HG03066 (cell line): ENCODE results near the gene ZFP64.
A peak's percentile ranks its signal among the peaks of the same experiment; 100 is the strongest.
"Not testable (repeated sequence)": the region's sequence is repeated elsewhere in the genome, so short reads cannot be mapped to it uniquely, and the experiment has no call there.

ENCODE experiments used
- ATAC-seq: cut with Tn5 transposase; IDR thresholded peaks from one replicate; pipeline ENCODE4 v1.9.1; 2021; ENCODE audit warnings: low read depth; ENCODE audit not compliant: unreplicated experiment

ZFP64 gene

DNA sequence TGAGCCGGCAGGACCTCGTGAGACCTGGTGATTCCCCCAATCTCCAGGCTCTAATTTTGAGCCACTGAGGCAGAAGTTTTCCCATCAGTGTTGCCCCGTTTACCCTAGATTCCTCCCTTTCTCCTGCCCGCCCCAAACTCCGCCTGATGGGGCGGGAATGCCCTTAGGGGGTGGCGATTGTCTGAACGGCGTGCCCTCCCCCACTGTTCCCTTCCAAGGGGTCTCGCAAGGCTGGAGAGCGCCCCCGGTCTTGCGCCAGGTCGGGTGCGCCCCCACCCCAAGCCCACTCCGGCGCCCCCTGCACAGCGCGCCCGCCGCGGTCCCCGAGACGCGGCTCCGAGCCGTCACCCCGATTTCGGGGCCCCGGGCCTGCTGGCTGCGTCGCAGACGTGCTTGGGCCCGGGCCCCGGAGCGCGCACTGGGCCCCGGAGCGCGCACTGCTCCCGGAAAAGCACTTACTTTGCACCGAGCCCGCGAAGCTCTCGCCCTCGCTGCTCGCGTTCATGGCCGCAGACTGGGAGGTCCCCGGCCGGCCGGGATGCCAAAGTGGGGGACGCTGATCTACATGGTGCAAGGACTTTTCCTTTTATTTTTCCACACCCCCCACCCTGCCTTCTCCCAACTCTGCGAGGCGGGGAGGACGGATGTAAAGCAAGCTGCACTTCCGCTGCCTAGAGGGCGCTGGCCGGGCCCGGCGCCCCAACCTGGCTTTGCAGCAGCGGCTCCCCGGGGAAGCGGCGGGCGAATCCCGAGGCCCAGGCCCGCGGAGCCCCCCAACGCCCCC, at the start of gene ZFP64:
Gene ZFP64, minus strand, starts transcription at position 648 of the 784 bp plus-strand sequence. Its CDS starts 143 bp downstream, at position 505.
- ATAC-seq, result peak; percentile 65

DNA sequence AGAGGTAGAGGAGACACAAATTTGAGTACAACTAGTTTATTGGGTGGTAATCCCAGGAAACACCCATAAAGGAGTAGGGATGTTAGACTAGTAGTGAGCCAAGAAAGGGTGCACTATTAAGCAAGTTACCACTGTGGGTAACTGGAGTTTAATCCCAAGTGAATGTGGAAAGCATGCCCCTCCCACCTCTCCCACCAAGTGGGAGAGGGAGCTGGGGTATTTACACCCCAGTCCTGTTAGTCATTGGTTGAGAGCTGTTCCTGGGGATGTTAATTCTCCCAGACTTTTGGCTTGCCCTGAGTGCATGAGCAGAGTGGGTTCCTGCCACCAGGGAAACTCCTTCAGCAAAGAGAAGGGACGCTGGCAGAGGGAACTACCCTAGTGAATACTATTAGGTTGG, 49.2 kb upstream of the ZFP64 start:
- ATAC-seq, result no peak

DNA sequence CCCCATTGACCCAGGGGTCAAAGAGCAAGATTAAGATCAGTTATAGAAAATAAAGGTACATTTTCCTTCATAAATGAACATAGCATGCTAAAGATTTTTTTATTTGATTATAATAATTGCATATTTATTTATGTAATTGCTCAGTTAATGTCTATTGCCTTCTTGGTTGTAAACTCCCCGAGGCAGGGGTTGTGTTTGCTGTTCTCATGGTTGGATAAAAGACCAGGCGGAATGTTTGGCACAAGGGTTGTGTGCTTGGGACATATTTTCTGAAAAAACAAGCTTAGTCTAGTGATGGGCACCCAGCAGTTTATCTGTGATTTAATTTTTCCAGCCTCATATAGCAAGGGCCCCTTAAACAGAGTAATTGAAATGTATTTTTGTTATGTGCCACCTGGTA, 47.5 kb upstream of the ZFP64 start:
- no peak for ATAC-seq

DNA sequence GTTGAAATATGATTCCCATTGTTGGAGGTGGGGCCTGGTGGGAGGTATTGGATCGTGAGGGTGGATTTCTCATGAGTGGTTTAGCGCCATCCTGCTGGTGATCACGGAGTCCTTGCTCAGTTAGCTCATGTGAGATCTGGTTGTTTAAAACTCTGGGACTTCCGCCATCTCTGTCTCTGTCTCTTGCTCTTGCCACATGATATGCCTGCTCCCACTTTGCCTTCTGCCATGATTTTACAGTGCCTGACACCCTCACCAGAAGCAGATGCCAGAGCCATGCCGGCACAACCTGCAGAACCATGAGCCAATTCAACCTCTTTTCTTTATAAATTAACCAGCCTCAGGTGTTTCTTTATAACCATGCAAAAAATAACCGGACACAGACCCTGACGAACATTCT, 44.7 kb upstream of the ZFP64 start:
- no peak for ATAC-seq

DNA sequence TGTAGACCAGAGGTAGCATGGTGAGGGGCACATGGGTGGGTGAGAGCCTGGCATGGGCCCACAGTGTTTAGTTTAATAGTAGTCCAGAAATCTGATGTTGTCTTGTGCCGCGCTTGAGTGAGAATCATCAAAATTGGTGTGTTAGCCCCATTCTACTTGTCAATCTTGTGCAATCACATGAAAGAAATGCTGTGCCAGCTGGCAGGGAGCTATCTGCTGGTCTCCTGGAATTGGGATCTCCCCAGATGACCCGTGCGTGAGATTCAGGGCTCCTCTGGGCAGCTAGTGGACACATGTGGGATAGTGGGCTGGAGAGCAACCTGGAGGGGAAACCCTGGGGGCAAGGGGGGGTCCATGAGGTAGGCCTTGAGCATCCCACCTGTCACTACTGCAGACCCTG, 43.5 kb upstream of the ZFP64 start:
- ATAC-seq, result no peak

DNA sequence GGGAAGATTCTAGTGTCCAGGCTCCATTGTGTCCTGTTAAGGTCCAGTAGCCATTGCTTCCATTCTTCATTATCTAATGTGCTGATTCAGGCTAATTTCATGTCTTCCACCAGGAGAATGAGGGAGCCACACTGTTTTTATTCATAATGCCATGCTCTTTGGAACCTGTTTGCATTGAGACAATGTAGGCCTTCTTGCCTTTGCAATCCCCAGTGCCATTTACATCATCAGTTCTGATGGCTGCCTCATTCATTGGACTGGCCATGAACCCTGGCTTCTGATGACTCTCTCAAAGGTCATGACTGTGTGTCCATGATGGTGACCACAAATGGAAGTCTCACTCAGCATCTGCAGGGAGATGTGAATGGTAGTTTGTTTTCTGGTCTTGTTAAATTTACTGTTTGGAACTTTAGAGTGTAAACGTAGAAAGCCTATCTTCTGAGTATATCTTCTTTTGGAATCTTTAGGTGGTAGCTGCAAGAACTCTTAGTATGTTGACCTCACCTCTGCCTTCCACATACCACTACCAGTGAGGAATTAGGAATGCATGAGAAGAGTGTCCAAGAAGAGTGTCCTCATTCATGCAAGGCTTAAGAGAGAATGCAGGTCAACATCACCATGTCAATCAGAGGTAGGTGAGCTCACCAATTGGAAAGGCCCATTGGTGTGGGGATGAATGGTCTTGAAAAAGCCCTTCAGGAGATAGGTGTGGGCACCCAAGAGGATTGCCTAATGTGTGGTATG, 42.9 kb upstream of the ZFP64 start:
- ATAC-seq, result no peak

DNA sequence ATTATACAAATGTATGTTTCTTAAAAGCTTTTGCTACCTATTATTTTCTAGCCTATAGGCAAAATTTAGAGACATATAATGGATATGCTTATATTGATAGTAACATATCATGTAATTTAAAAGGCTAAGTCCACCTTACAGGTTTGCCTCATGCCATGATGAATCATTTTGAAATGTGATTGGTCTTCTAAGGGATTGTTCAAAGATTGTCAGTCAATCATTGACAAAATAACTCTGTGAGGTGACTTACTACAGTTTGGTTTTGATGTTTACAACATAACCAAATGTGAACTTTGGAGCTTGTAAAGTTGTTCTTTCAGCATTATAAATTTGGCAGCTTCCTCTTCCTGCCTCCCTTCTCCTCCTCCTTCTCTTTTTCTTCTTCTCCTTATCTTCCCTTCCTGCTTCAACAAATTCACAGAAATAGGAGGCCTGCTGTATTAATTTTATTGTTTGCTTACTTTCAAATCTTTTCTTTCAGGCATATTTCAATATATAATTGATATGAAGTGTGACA, 39.7 kb upstream of the ZFP64 start:
- ATAC-seq, result no peak

DNA sequence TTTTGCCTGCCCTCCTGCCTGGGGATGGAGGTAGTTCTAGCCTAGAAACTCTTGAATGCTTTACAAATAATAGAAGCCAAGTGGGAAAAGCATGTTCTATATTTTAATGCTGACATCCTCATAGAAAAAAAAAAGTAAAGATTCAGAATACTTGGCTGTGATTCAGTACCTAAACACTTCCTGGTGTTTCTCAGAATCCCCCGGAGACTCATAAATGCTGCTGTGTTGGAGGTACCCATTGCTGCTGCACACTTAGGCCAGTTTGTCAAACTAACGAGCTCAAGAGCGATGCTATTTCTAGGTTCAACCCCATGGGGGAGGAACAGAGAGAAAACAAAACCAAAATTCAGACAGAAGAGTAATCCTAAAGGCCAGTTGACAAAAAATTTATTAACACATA, 38.8 kb upstream of the ZFP64 start:
- no peak for ATAC-seq

DNA sequence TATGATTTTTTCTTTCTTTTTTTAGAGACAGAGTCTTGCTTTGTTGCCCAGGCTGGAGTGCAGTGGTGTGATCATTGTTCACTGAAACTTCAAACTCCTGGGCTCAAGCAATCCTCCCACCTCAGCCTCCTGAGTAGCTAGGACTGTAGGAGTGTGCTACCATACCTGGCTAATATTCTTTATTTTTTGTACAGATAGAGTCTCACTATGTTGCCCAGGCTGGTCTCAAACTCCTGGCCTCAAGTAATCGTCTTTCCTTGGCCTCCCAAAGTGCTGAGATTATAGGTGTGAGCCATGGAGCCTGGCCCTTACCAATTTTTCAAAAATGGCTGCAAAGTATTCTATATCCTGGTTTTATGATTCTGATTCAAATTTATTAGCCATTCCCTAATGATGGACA, 37.8 kb upstream of the ZFP64 start:
- ATAC-seq, result not testable (repeated sequence)

DNA sequence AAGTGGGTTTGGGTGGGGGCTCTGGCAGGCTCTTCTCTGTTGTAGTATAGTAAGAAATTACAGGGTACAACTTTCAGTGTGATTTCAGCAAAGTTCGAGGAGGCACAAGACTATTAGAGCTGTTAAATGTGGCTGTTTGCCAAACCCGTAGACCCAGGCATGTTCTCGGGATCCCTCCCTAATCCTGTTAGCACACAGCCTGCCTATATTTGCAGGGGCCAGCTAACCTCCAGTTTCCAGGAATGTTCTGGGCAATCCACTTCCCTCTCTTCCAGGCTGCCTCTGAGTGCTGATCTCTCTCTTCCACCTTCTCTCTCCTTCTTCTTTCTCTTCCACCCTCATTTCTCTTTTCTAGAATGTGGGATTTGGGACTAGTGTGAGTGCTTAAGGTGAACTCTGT, 34.8 kb upstream of the ZFP64 start:
- no peak for ATAC-seq

DNA sequence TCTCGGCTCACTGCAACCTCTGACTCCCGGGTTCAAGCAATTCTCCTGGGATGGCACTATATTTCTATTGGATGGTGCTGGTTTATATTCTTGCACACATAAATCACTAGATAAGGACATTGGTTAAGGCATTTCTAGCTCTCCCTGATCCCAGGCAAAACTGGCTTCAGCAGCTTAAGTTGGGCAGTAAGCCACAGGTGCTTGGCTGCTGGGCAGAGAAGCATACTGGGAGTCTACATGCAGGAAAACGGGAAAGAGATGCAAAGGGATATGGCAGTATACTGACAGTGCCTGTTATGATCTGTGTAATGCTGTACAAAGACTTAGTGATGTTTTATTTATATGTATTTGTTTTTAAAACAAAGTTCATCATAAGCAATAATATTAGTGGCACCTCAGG, 33.3 kb upstream of the ZFP64 start:
- ATAC-seq, result no peak

DNA sequence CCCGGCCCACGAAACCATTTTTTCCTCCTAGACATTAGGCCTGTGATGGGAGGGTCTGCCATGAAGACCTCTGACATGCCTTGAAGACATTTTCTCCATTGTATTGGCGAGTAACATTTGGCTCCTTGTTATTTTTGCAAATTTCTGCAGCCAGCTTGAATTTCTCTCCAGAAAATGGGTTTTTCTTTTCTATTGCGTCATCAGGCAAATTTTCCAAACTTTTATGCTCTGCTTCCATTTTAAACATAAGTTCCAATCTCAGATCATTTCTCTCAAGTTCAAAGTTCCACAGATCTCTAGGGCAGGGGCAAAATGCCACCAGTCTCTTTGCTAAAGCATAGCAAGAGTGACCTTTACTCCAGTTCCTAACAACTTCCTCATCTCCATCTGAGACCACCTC, 29.8 kb upstream of the ZFP64 start:
- not testable (repeated sequence) for ATAC-seq

DNA sequence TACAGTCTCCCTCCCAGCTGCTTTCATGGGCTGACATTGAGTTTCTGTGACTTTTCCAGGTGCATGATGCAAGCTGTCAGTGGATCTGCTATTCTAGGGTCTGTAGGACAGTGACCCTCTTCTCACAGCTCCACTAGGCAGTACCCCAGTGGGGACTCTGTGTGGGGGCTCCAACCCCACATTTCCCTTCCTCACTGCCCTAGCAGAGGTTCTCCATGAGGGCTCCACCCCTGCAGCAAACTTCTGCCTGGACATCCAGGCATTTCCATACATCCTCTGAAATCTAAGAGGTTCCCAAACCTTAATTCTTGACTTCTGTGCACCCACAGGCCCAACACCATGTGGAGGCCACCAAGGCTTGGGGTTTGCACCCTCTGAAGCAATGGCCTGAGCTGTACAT, 29.3 kb upstream of the ZFP64 start:
- ATAC-seq, result not testable (repeated sequence)

DNA sequence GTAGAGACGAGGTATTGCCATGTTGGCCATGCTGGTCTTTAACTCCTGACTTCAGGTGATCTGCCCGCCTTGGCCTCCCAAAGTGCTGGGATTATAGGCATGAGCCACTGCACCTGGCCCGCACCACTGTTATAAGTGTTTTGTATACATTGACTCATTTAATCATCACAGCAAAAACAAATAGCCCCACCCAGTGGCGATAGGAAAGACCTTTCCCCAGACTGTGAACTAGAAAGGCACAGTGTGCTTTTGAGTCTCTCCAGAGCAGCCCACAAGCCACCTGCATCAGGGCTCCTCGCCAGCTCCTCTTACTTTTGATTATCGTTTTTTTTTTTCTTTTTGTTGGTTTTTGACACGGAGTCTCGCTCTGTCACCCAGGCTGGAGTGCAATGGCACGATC, 27.9 kb upstream of the ZFP64 start:
- ATAC-seq, result no peak

DNA sequence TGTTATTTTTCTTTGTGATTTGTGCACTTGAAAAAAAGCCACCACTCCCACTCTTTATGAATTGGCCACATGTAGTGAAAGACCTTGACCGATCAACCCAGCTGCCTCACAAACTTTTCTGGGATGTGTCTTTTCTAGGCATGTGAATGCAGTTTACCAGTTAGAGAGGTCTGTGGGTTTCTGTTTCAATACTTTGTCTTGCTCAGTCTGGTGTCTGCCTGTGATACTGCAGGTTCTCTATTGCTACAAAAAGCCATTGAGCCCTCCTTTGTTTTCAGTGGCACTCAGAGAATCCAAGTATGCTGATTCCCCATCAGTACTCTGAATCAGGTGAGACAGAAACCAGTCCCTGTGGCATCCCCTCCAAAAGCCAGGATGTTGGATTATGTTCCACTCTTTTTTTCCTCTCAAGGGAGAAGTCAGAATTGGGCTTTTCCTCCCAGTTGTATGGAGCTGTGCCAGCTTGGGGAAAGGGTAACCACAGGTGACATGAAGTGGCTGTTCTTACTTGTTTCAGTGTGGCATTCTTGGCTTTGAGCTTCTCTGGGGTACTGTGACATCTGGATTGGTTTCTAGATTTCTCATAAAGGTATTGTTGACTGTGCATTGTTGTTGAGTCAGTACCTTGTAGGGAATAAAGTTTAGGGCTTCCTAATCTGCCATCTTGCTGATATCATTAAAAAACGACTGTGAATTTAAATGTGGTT, 26.3 kb upstream of the ZFP64 start:
- ATAC-seq, result no peak

DNA sequence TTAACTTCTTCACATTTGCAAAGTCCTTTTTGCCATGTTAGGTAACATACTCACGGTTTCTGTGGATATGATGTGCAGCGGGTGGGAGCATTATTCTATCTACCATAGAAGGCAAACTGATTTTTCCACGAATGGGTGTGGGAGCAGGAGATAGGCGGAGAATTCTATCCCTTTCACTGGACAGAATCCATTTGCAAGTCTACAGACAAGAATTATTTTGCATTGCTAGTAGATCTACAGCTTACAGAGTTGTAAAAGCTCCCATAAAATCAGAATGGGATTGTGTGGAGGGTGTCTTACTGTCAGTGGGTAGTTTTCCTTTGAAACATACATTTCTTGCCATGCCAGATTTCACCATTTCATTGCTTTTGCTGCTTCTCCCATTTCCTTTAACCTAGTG, 22.4 kb upstream of the ZFP64 start:
- ATAC-seq, result no peak

DNA sequence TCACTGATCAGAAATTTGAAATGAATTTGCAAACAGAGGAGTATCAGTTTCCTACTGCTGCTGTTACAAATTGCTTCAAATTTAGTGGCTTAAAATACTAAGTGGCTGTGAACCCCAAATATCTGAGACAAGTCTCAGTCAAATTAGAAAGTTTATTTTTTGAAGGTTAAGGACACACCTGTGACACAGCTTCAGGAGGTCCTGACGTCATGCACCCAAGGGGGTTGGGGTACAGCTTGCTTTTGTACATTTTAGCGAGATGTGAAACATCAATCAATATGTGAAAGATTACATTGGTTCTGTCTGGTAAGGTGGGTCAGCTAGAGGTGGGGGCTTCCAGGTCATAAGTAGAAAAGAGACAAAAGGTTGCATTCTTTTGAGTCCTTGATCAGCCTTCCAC, 21.4 kb upstream of the ZFP64 start:
- ATAC-seq, result no peak

DNA sequence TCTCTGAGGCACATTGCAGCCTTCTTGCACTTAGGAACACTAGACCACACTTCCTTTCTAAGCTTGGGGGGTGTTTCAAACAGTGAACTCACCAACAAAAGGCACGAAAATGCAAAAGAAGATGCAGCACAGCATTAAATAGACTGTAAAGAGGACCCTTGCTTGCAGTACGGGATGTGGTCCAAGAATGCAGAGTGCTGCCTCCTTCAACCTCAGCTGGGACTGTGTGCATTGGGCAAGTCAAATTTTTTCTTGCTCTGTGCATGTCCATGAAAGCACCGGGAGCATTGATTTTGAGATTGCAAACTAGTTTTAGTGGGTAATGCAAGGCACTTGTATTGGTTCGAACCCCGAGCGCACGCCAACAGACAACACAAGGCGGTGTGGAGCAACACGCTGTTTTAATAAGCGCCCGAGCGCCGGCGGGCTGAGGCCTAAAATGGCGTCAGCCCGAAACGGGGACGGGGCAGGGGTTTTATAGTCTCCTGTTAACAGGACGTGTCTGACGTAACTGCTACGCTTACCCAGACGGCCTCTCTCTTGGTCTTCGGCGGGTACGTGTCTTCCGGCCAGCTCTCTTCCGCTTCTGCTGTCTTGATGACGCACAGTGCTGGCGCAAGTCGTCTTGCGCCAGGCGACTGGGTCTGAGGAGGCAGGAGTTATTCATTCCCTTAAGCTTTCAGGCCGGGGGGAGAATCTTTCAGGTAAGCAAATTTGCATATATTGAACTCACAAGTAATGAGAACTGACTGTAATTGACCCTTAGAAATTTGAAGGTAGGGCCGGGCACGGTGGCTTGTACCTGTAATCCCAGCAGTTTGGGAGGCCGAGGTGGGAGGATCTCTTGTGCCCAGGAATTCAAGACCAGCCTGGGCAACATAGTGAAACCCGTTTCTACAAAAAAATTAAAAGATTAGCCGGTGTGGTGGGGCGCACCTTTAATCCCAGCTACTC, 18.7 kb upstream of the ZFP64 start:
- ATAC-seq, result no peak

DNA sequence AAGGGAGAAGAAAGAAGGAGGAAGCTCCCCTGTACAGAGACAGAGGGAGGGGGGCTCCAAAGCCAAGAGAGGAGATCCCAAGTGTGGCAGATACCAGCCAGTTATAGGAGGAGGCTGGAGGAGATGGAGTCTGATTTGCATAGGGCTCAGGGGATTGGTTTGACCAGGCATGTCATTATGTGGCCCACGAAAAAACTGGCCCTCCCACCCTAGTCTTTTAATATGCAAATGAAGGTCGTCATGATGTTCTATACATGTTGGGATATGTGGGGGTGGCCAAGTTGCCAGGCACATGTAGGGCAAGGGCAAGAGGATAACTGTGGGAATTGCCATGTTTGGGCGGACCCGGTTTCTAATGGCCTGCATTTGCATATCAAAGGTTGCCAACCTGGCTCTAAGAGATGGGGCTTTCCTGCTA, 17.6 kb upstream of the ZFP64 start:
- ATAC-seq, result no peak
